ENCODE measurements around the gene PARL. TPM values are rescaled to one million over a fixed set of nuclear protein-coding genes. Genes with fewer than 3 reads are reported as not detected.

PARL gene
- total and polyA plus RNA-seq, 2 of the 13 experiments (the other 11 are each of a cell fraction or from before 2014, with no cell fraction given): 46.3 to 58.6 TPM

GRCh38 chr3:183884427-183885296 is at the start of gene PARL (continued):
- TF ChIP-seq ZNF260 (CRISPR knock-in tag; IDR thresholded peaks at IDR 0.05; ENCODE audit: borderline replicate concordance, low read depth) (no peak), CCDC6 (CRISPR knock-in tag; IDR thresholded peaks at IDR 0.05) (no peak), ZSCAN29 (CRISPR knock-in tag; conservative IDR thresholded peaks at IDR 0.05) (0 out of 2 replicates have a peak, but pooled peaks have one; percentile 56), HDAC1 (CRISPR knock-in tag; IDR thresholded peaks at IDR 0.05) (peak; percentile 98), ZNF598 (CRISPR knock-in tag; IDR thresholded peaks at IDR 0.05; ENCODE audit: borderline replicate concordance) (0 out of 2 replicates have a peak, but pooled peaks have one; percentile 67), NPAS2 (CRISPR knock-in tag; IDR thresholded peaks at IDR 0.05; ENCODE audit: borderline replicate concordance) (no peak), TRAFD1 (CRISPR knock-in tag; IDR thresholded peaks at IDR 0.05; ENCODE audit: borderline replicate concordance) (no peak; the same call in 1 of the 2 replicates), THYN1 (CRISPR knock-in tag; IDR thresholded peaks at IDR 0.05; ENCODE audit: borderline replicate concordance, low read depth) (no peak), CEBPG (CRISPR knock-in tag; IDR thresholded peaks at IDR 0.05) (peak; percentile 55), ZMYM2 (CRISPR knock-in tag; IDR thresholded peaks at IDR 0.05) (peak; percentile 35; the same call in 1 of the 2 replicates), CREB3 (CRISPR knock-in tag; IDR thresholded peaks at IDR 0.05) (no peak), KAT8 (CRISPR knock-in tag; IDR thresholded peaks at IDR 0.05) (peak; percentile 98), ZNF616 (CRISPR knock-in tag; IDR thresholded peaks at IDR 0.05; ENCODE audit: low read depth) (0 out of 2 replicates have a peak, but pooled peaks have one; percentile 86), ZFP82 (CRISPR knock-in tag; IDR thresholded peaks at IDR 0.05; ENCODE audit: borderline replicate concordance) (0 out of 2 replicates have a peak, but pooled peaks have one; percentile 68), ZNF383 (CRISPR knock-in tag; IDR thresholded peaks at IDR 0.05; ENCODE audit: borderline replicate concordance) (no peak), ZNF142 (CRISPR knock-in tag; IDR thresholded peaks at IDR 0.05) (0 out of 2 replicates have a peak, but pooled peaks have one; percentile 68), MAFF (IDR thresholded peaks at IDR 0.05; ENCODE audit: low read depth, low read length) (no peak), MEF2D (CRISPR knock-in tag; IDR thresholded peaks at IDR 0.05) (peak; percentile 83; the same call in 1 of the 2 replicates), ZNF562 (CRISPR knock-in tag; IDR thresholded peaks at IDR 0.05; ENCODE audit: borderline replicate concordance) (no peak), KLF12 (CRISPR knock-in tag; IDR thresholded peaks at IDR 0.05; ENCODE audit: borderline replicate concordance) (no peak), PCBP2 (optimal IDR thresholded peaks at IDR 0.05; ENCODE audit: low read depth, low read length, poor library complexity, severe bottlenecking) (no peak)

Measured in HepG2 (cell line).